Epithelial cell of umbilical artery (primary cell): Measurements from ENCODE around the gene RFNG. TPM values are rescaled to one million over a fixed set of nuclear protein-coding genes. Genes with fewer than 3 reads are reported as not detected.

Experiments
- total RNA-seq: library from RNA; depleted of rRNA; stranded (reverse); fragments of >200 nt; gene quantifications from 2 replicates; pipeline ENCODE4 v1.2.3, GENCODE V29; 2014

RFNG gene
- total RNA-seq = 19.8 and 22.2 TPM in 2 replicates

GRCh38 chr17:82051776-82052637 is at the start of gene RFNG, which contains the start of gene GPS1:
Gene RFNG (minus strand): TSS chr17:82051811. CDS start chr17:82051766, 45 bp downstream.
Gene GPS1 (plus strand): TSS chr17:82051898. CDS start chr17:82051932, 34 bp downstream.

GRCh38 chr17:82098169-82098938 is 46.7 kb upstream of the RFNG start, which contains the start of gene FASN:
Gene FASN (minus strand): TSS chr17:82098236. CDS start chr17:82096445, 1,791 bp downstream.

GRCh38 chr17:82065638-82066303 is 14.2 kb upstream of the RFNG start, which contains the start of gene DUS1L:
Gene DUS1L (minus strand): TSS chr17:82065804. CDS start chr17:82065059, 745 bp downstream.

GRCh38 chr17:82037092-82037888 is 14.3 kb downstream of the RFNG start, which contains the start of gene DCXR:
Gene DCXR (minus strand): TSS chr17:82037697. CDS start chr17:82037682, 15 bp downstream.

GRCh38 chr17:82031303-82031884 is 20.2 kb downstream of the RFNG start, which contains the start of gene RAC3:
Gene RAC3 (plus strand): TSS chr17:82031678. CDS start chr17:82031762, 84 bp downstream.

GRCh38 chr17:82022981-82023446 is 28.6 kb downstream of the RFNG start, which contains the start of gene LRRC45:
Gene LRRC45 (plus strand): TSS chr17:82023305. CDS start chr17:82023644, 339 bp downstream.

DNA sequence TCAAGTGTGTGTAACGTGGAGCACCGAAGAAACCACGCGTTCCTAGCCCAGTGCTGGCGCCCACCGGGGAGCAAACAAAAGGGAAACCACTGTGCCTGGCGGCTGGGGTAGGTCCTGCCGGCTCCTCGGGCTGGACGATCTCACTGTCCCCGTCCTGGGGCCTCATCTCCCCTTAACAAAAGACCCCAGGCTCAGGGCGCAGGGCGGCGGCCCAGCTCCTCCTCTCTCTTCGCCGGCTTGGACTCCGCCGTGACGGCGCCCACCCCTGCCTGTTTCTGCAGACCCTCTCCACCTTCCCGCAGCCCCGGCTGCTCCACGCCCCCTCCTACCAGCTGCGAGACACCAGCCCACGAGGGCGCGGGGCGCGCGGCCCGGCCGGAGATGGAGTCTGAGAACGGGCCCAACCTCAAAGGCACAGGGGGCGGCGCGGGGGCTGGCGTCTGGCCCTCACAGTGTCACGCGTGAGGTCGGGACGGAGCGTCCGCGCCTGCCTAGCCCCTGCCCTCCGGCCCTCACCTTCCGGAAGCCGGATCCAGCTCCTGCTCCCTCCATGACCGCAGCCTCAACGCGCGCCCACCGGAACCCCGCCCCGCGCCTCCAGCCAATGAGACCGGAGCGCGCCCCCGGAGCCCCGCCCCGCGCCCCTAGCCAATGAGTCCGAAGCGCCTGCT is 29.2 kb downstream of the RFNG start, which contains the start of gene CENPX:
TSS of gene CENPX (minus strand) at position 569 of the 671 bp plus-strand sequence. CDS start at position 552, 17 bp downstream.

Other genes with a start within 250 kb of the RFNG start
- gene GCGR, start 247.7 kb downstream of the RFNG start, total RNA-seq = not detected in 2 replicates
- 126 and 148 TPM in 2 replicates for gene MCRIP1, start 218.5 kb downstream of the RFNG start, total RNA-seq
- not detected in 2 replicates for gene PPP1R27, start 216.8 kb downstream of the RFNG start, total RNA-seq
- 648 and 838 TPM in 2 replicates for gene P4HB, start 191.3 kb downstream of the RFNG start, total RNA-seq
- 59.0 and 168 TPM in 2 replicates for gene ARHGDIA, start 180.5 kb downstream of the RFNG start, total RNA-seq
- 233 and 248 TPM in 2 replicates for gene ALYREF, start 160.2 kb downstream of the RFNG start, total RNA-seq
- gene ANAPC11, start 160.1 kb downstream of the RFNG start, total RNA-seq = 208 and 256 TPM in 2 replicates
- gene NPB, start 149.6 kb downstream of the RFNG start, total RNA-seq = not detected in 2 replicates
- gene PCYT2, start 140.4 kb downstream of the RFNG start, total RNA-seq = 45.5 and 59.4 TPM in 2 replicates
- 17.2 and 36.6 TPM in 2 replicates for gene SIRT7, start 133.6 kb downstream of the RFNG start, total RNA-seq
- 13.3 and 17.2 TPM in 2 replicates for gene MAFG, start 124.1 kb downstream of the RFNG start, total RNA-seq
- 114 and 138 TPM in 2 replicates for gene PYCR1, start 114.5 kb downstream of the RFNG start, total RNA-seq
- not detected in 2 replicates for gene MYADML2, start 104.6 kb downstream of the RFNG start, total RNA-seq
- not detected in 2 replicates for gene NOTUM, start 90.6 kb downstream of the RFNG start, total RNA-seq
- gene ASPSCR1, start 74.2 kb downstream of the RFNG start, total RNA-seq = 19.8 and 21.4 TPM in 2 replicates
- gene CENPX, start 28.9 kb downstream of the RFNG start, total RNA-seq = 78.9 and 79.6 TPM in 2 replicates
- gene LRRC45, start 28.5 kb downstream of the RFNG start, total RNA-seq = 21.8 and 29.8 TPM in 2 replicates
- gene RAC3, start 20.1 kb downstream of the RFNG start, total RNA-seq = 17.5 and 40.0 TPM in 2 replicates
- 66.1 and 75.0 TPM in 2 replicates for gene DCXR, start 14.1 kb downstream of the RFNG start, total RNA-seq
- gene GPS1, start 87 bp upstream of the RFNG start, total RNA-seq = 95.9 and 105 TPM in 2 replicates
- gene DUS1L, start 14.0 kb upstream of the RFNG start, total RNA-seq = 59.8 and 77.2 TPM in 2 replicates
- 49.1 and 83.8 TPM in 2 replicates for gene FASN, start 46.4 kb upstream of the RFNG start, total RNA-seq
- gene CCDC57, start 161.0 kb upstream of the RFNG start, total RNA-seq = 7.1 and 8.1 TPM in 2 replicates
- 120 and 156 TPM in 2 replicates for gene SLC16A3, start 177.2 kb upstream of the RFNG start, total RNA-seq
- gene CSNK1D, start 221.9 kb upstream of the RFNG start, total RNA-seq = 45.7 and 54.6 TPM in 2 replicates